SK-N-SH (cell line): ENCODE data around the gene TNFAIP2. TPM values are rescaled to one million over a fixed set of nuclear protein-coding genes. Genes with fewer than 3 reads are reported as not detected.

ENCODE experiments used
- CTCF ChIA-PET: fragments of 300-600, 350-600 bp; formaldehyde crosslinking; extraction: SDS; loops from one replicate; lab custom pipeline; 2021; lab: Yijun Ruan, JAX
- POLR2A ChIA-PET: fragments of 350-600 bp; sonication (Branson Sonifier 250); formaldehyde crosslinking; extraction: SDS; loops from one replicate; lab custom pipeline; 2020; ENCODE audit warnings: antibody characterized with exemption, inconsistent platforms; lab: Yijun Ruan, JAX
- DNase-seq: peaks from one replicate; pipeline ENCODE4 v3.0.0; 2012
- H2AFZ ChIP-seq: fragments of 200-600 bp; sonication (generic); 2 replicates; pipeline ENCODE4 v1.8.1; 2016; ENCODE audit warnings: antibody characterized with exemption, mild to moderate bottlenecking, low read depth
- H3F3A ChIP-seq: fragments of 200-600 bp; sonication (generic); replicated peaks from 2 replicates; pipeline ENCODE3; 2016; ENCODE audit warnings: antibody characterized with exemption, mild to moderate bottlenecking; ENCODE audit not compliant: insufficient read depth
- H3K27ac ChIP-seq, 2 experiments: fragments of 200-500 bp in 1 of 2; fragments of 200-600 bp in 1 of 2; sonication (Bioruptor generic) in 1 of 2; sonication (generic), shearing (Covaris generic) in 1 of 2; 2 replicates each; pipeline versions ENCODE4 v1.5.1 to v1.6.1; 2014 to 2016; ENCODE audit warnings: low read depth in 2 of 2, inconsistent platforms in 1 of 2, low read length in 1 of 2, mild to moderate bottlenecking in 1 of 2, mixed read lengths in 1 of 2
- H3K27me3 ChIP-seq: fragments of 200-600 bp; sonication (generic), shearing (Covaris generic); 2 replicates; pipeline ENCODE4 v1.6.1; 2016; ENCODE audit warnings: mixed run types; ENCODE audit not compliant: insufficient read depth
- H3K36me3 ChIP-seq, 2 experiments: fragments of 200-500 bp in 1 of 2; fragments of 200-600 bp in 1 of 2; sonication (Bioruptor generic) in 1 of 2; sonication (generic) in 1 of 2; replicated peaks in 1 of 2; 2 replicates each; pipeline versions ENCODE3 to v1.5.1; 2014 to 2016; ENCODE audit warnings: low read length in 1 of 2, mild to moderate bottlenecking in 1 of 2; ENCODE audit not compliant: insufficient read depth in 2 of 2, control insufficient read depth in 1 of 2
- H3K4me1 ChIP-seq, 2 experiments: fragments of 200-500 bp in 1 of 2; fragments of 200-600 bp in 1 of 2; sonication (Bioruptor generic) in 1 of 2; sonication (generic), shearing (Covaris generic) in 1 of 2; 2 replicates each; pipeline versions ENCODE4 v1.5.1 to v1.6.1; 2014 to 2016; ENCODE audit warnings: low read depth in 1 of 2, low read length in 1 of 2, mixed run types in 1 of 2; ENCODE audit not compliant: insufficient read depth in 2 of 2, control insufficient read depth in 1 of 2
- H3K4me2 ChIP-seq: fragments of 200-600 bp; sonication (generic), shearing (Covaris generic); 2 replicates; pipeline ENCODE4 v1.6.1; 2017; ENCODE audit warnings: mixed run types
- H3K4me3 ChIP-seq, 2 experiments: fragments of 200-500 bp in 1 of 2; fragments of 200-600 bp in 1 of 2; sonication (Bioruptor generic) in 1 of 2; sonication (generic), shearing (Covaris generic) in 1 of 2; 2 replicates each; pipeline versions ENCODE4 v1.5.1 to v1.8.1; 2014 to 2016; ENCODE audit warnings: low read depth in 2 of 2, inconsistent platforms in 1 of 2, low read length in 1 of 2, mild to moderate bottlenecking in 1 of 2, mixed read lengths in 1 of 2, moderate library complexity in 1 of 2
- H3K79me2 ChIP-seq: fragments of 200-600 bp; sonication (generic); 2 replicates; pipeline ENCODE4 v1.8.1; 2017; ENCODE audit warnings: mild to moderate bottlenecking; ENCODE audit not compliant: insufficient read depth
- H3K9ac ChIP-seq: fragments of 200-600 bp; sonication (generic); 2 replicates; pipeline ENCODE4 v1.6.1; 2017; ENCODE audit warnings: mixed run types
- H3K9me2 ChIP-seq: fragments of 200-600 bp; sonication (generic); 2 replicates; pipeline ENCODE4 v1.6.1; 2017; ENCODE audit warnings: mixed run types
- H3K9me3 ChIP-seq: fragments of 200-600 bp; sonication (generic); 2 replicates; pipeline ENCODE4 v1.6.1; 2017; ENCODE audit warnings: mixed run types, mild to moderate bottlenecking, moderate library complexity
- H4K20me1 ChIP-seq: fragments of 200-600 bp; sonication (generic); 2 replicates; pipeline ENCODE4 v1.6.1; 2017; ENCODE audit warnings: mild to moderate bottlenecking, mixed run types; ENCODE audit not compliant: insufficient read depth
- CHD2 ChIP-seq: fragments of 150-350 bp; IDR thresholded peaks from 2 replicates; pipeline ENCODE4 v1.6.1; 2018; ENCODE audit warnings: low read length; ENCODE audit not compliant: partially characterized antibody
- CTCF ChIP-seq: fragments of 200-600 bp; sonication (generic); IDR thresholded peaks from 2 replicates; pipeline ENCODE4 v1.6.1; 2017; ENCODE audit warnings: antibody characterized with exemption, mild to moderate bottlenecking, moderate library complexity
- ELF1 ChIP-seq: IDR thresholded peaks from 2 replicates; pipeline ENCODE4 v1.4.0; 2012
- EP300 ChIP-seq, 2 experiments: IDR thresholded peaks; 2 replicates each; pipeline versions ENCODE4 v1.4.0 to v1.6.1; 2012; ENCODE audit warnings: borderline replicate concordance in 1 of 2, low read depth in 1 of 2, low read length in 1 of 2
- EZH2phosphoT487 ChIP-seq: fragments of 200-600 bp; sonication (generic); IDR thresholded peaks from 2 replicates; pipeline ENCODE4 v1.6.1; 2017; ENCODE audit warnings: low read depth, mixed run types, mild to moderate bottlenecking, antibody characterized with exemption, moderate library complexity, borderline replicate concordance
- FOXJ3 ChIP-seq: sonication (generic); formaldehyde crosslinking; IDR thresholded peaks from 2 replicates; pipeline ENCODE4 v1.5.1; 2020; ENCODE audit warnings: mild to moderate bottlenecking, missing genetic modification reagents
- FOXM1 ChIP-seq: IDR thresholded peaks from 2 replicates; pipeline ENCODE4 v1.4.0; 2012; ENCODE audit warnings: low read depth, mild to moderate bottlenecking
- MXI1 ChIP-seq: IDR thresholded peaks from 2 replicates; pipeline ENCODE4 v1.6.1; 2012; ENCODE audit warnings: mild to moderate bottlenecking, low read depth, low read length, improper control_type of control experiment
- NFIC ChIP-seq: IDR thresholded peaks from 2 replicates; pipeline ENCODE4 v1.4.0; 2012; ENCODE audit warnings: borderline replicate concordance
- NRF1 ChIP-seq: IDR thresholded peaks from 2 replicates; pipeline ENCODE4 v1.6.1; 2012; ENCODE audit warnings: low read depth, mild to moderate bottlenecking, low read length
- PBX3 ChIP-seq: IDR thresholded peaks from 2 replicates; pipeline ENCODE4; 2012
- POLR2AphosphoS5 ChIP-seq: IDR thresholded peaks from 2 replicates; pipeline ENCODE4 v1.6.1; 2012; ENCODE audit warnings: low read depth, low read length
- RAD21 ChIP-seq: IDR thresholded peaks from 2 replicates; pipeline ENCODE4 v1.6.1; 2012; ENCODE audit warnings: mild to moderate bottlenecking, low read length
- RXRA ChIP-seq: IDR thresholded peaks from 2 replicates; pipeline ENCODE4 v1.4.0; 2012; ENCODE audit warnings: low read depth, mild to moderate bottlenecking, borderline replicate concordance
- SIN3A ChIP-seq: IDR thresholded peaks from 2 replicates; pipeline ENCODE4 v1.6.1; 2012; ENCODE audit warnings: low read depth, mild to moderate bottlenecking, low read length, moderate library complexity, borderline replicate concordance
- TCF12 ChIP-seq: IDR thresholded peaks from 2 replicates; pipeline ENCODE4 v1.4.0; 2012
- TEAD4 ChIP-seq: IDR thresholded peaks from 2 replicates; pipeline ENCODE4 v1.4.0; 2012; ENCODE audit warnings: mild to moderate bottlenecking, borderline replicate concordance; ENCODE audit not compliant: insufficient read depth
- WGBS: methylation state at CpG from one replicate; pipeline ENCODE4 v1.1.6; 2017; ENCODE audit warnings: low lambda C conversion rate; 5-methylcytosine and 5-hydroxymethylcytosine counted together
- polyA plus RNA-seq, 3 experiments: library from polyadenylated mRNA; depleted of rRNA; stranded (reverse); fragments of >200 nt; gene quantifications; 2 replicates each; pipeline ENCODE4 v1.2.3, GENCODE V29; 2012
- TF ChIP-seq, protein P1 (sequence below): IDR thresholded peaks from 2 replicates; pipeline ENCODE4 v1.6.1; 2012; ENCODE audit warnings: mild to moderate bottlenecking, low read depth, low read length, moderate library complexity
- TF ChIP-seq, protein P2 (sequence below): fragments of 150-350 bp; IDR thresholded peaks from 2 replicates; pipeline ENCODE4 v1.6.1; 2017; ENCODE audit warnings: antibody characterized with exemption, low read length, low read depth, borderline replicate concordance
- TF ChIP-seq, protein P3 (sequence below): fragments of 150-350 bp; IDR thresholded peaks from 2 replicates; pipeline ENCODE4 v1.6.1; 2016; ENCODE audit warnings: mild to moderate bottlenecking, low read depth, low read length

The TNFAIP2 gene
- polyA plus RNA-seq, 1 of the 3 experiments (the other 2 are of a cell fraction) = 16.0 TPM

GRCh38 chr14:103127356-103127755 lies 4.1 kb downstream of the TNFAIP2 start:
- Histone ChIP-seq H3F3A (peaks cover 7% of the 10 kb centered on the region), H3K27me3 (no peaks in the 10 kb centered on the region), H3K79me2 (no peaks in the 10 kb centered on the region), H3K36me3 (no peaks in the 10 kb centered on the region), H3K27ac (no peak overlapping the region), H3K4me1 (peaks cover 38 to 50% of the 10 kb centered on the region in 2 experiments), H4K20me1 (no peaks in the 10 kb centered on the region), H3K9me3 (no peaks in the 10 kb centered on the region), H3K4me3 (peak overlapping the region in 1 of 2 experiments; percentile 33; a peak in 1 of 4 replicates), H3K9me2 (no peaks in the 10 kb centered on the region), H3K4me2 (peak overlapping the region; percentile 78; the same call in 1 of the 2 replicates), H2AFZ (no peak overlapping the region), H3K9ac (no peak overlapping the region)
- TF ChIP-seq ELF1 (no peak), FOXJ3 (CRISPR knock-in tag) (no peak), PBX3 (no peak), NRF1 (no peak), RXRA (no peak), FOXM1 (no peak), TEAD4 (no peak), NFIC (no peak), CHD2 (no peak), TCF12 (no peak), SIN3A (no peak), POLR2AphosphoS5 (no peak), MXI1 (no peak), CTCF (no peak), EZH2phosphoT487 (no peak), EP300 (IDR thresholded peaks at IDR 0.05; ENCODE audit: borderline replicate concordance in 1 of 2, low read depth in 1 of 2, low read length in 1 of 2) (no peak), RAD21 (no peak)
- TF ChIP-seq, protein P1, sequence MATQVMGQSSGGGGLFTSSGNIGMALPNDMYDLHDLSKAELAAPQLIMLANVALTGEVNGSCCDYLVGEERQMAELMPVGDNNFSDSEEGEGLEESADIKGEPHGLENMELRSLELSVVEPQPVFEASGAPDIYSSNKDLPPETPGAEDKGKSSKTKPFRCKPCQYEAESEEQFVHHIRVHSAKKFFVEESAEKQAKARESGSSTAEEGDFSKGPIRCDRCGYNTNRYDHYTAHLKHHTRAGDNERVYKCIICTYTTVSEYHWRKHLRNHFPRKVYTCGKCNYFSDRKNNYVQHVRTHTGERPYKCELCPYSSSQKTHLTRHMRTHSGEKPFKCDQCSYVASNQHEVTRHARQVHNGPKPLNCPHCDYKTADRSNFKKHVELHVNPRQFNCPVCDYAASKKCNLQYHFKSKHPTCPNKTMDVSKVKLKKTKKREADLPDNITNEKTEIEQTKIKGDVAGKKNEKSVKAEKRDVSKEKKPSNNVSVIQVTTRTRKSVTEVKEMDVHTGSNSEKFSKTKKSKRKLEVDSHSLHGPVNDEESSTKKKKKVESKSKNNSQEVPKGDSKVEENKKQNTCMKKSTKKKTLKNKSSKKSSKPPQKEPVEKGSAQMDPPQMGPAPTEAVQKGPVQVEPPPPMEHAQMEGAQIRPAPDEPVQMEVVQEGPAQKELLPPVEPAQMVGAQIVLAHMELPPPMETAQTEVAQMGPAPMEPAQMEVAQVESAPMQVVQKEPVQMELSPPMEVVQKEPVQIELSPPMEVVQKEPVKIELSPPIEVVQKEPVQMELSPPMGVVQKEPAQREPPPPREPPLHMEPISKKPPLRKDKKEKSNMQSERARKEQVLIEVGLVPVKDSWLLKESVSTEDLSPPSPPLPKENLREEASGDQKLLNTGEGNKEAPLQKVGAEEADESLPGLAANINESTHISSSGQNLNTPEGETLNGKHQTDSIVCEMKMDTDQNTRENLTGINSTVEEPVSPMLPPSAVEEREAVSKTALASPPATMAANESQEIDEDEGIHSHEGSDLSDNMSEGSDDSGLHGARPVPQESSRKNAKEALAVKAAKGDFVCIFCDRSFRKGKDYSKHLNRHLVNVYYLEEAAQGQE = no peak
- TF ChIP-seq, protein P2, sequence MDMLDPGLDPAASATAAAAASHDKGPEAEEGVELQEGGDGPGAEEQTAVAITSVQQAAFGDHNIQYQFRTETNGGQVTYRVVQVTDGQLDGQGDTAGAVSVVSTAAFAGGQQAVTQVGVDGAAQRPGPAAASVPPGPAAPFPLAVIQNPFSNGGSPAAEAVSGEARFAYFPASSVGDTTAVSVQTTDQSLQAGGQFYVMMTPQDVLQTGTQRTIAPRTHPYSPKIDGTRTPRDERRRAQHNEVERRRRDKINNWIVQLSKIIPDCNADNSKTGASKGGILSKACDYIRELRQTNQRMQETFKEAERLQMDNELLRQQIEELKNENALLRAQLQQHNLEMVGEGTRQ = no peak
- TF ChIP-seq, protein P3, sequence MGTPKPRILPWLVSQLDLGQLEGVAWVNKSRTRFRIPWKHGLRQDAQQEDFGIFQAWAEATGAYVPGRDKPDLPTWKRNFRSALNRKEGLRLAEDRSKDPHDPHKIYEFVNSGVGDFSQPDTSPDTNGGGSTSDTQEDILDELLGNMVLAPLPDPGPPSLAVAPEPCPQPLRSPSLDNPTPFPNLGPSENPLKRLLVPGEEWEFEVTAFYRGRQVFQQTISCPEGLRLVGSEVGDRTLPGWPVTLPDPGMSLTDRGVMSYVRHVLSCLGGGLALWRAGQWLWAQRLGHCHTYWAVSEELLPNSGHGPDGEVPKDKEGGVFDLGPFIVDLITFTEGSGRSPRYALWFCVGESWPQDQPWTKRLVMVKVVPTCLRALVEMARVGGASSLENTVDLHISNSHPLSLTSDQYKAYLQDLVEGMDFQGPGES = no peak
- POLR2A ChIA-PET = no interaction called here
- DNase-seq = no peak
- WGBS = 94% methylated on average over 6 of the region's 39 CpGs
- CTCF ChIA-PET = interaction anchor here (0.6 to 8.9 kb wide), 19 partner anchors 9 to 134 kb away, joined by 3 to 132 read pairs (median 4); no protein-coding TSS in a partner anchor
